HepG2 (cell line): Measurements from ENCODE around the gene NFIC. TPM values are rescaled to one million over a fixed set of nuclear protein-coding genes. Genes with fewer than 3 reads are reported as not detected.

Experiments used
- CAMTA2 ChIP-seq: sonication (generic); formaldehyde crosslinking; IDR thresholded peaks from 2 replicates; pipeline ENCODE4 v1.4.0; 2020; ENCODE audit warnings: mild to moderate bottlenecking, missing genetic modification reagents, borderline replicate concordance
- HMG20A ChIP-seq: IDR thresholded peaks from 2 replicates; pipeline ENCODE4 v1.6.1; 2016; ENCODE audit warnings: borderline replicate concordance
- KDM1A ChIP-seq: IDR thresholded peaks from 2 replicates; pipeline ENCODE4 v1.6.1; 2016; ENCODE audit warnings: missing compliant biosample characterization
- KLF12 ChIP-seq: sonication (generic); formaldehyde crosslinking; IDR thresholded peaks from 2 replicates; pipeline ENCODE4 v1.4.0; 2020; ENCODE audit warnings: missing genetic modification reagents, borderline replicate concordance
- MBNL3 ChIP-seq: fragments of 250-450 bp; sonication (Bioruptor Pico); conservative IDR thresholded peaks from 2 replicates; pipeline ENCODE4 v1.8.0; 2022; ENCODE audit warnings: mild to moderate bottlenecking, inconsistent platforms
- RARA ChIP-seq: IDR thresholded peaks from 2 replicates; pipeline ENCODE4 v1.6.1; 2016; ENCODE audit warnings: missing genetic modification reagents, missing compliant biosample characterization
- RXRA ChIP-seq: sonication (generic); formaldehyde crosslinking; IDR thresholded peaks from 2 replicates; pipeline ENCODE4 v1.5.1; 2020; ENCODE audit warnings: missing genetic modification reagents
- RXRB ChIP-seq: IDR thresholded peaks from 2 replicates; pipeline ENCODE4 v1.6.1; 2016; ENCODE audit warnings: borderline replicate concordance, missing genetic modification reagents, missing compliant biosample characterization
- SAP130 ChIP-seq: IDR thresholded peaks from 2 replicates; pipeline ENCODE4 v1.6.1; 2016; ENCODE audit warnings: low read depth
- ZKSCAN8 ChIP-seq: IDR thresholded peaks from 2 replicates; pipeline ENCODE4 v1.6.1; 2016; ENCODE audit warnings: borderline replicate concordance, missing genetic modification reagents, missing compliant biosample characterization
- ZMYM2 ChIP-seq: sonication (generic); formaldehyde crosslinking; IDR thresholded peaks from 2 replicates; pipeline ENCODE4 v1.8.0; 2022; ENCODE audit warnings: mild to moderate bottlenecking, missing genetic modification reagents
- ZMYM3 ChIP-seq: sonication (generic); formaldehyde crosslinking; IDR thresholded peaks from 2 replicates; pipeline ENCODE4 v1.5.1; 2020; ENCODE audit warnings: mild to moderate bottlenecking, missing genetic modification reagents
- ZNF20 ChIP-seq: sonication (generic); formaldehyde crosslinking; IDR thresholded peaks from 2 replicates; pipeline ENCODE4 v1.4.0; 2020; ENCODE audit warnings: mild to moderate bottlenecking, moderate library complexity, missing genetic modification reagents
- ZNF430 ChIP-seq: sonication (generic); formaldehyde crosslinking; IDR thresholded peaks from 2 replicates; pipeline ENCODE4 v1.9.0; 2021; ENCODE audit warnings: mild to moderate bottlenecking, missing genetic modification reagents
- ZNF607 ChIP-seq: sonication (generic); formaldehyde crosslinking; IDR thresholded peaks from 2 replicates; pipeline ENCODE4 v1.5.1; 2020; ENCODE audit warnings: missing genetic modification reagents, mild to moderate bottlenecking, borderline replicate concordance
- ZNF782 ChIP-seq: sonication (generic); formaldehyde crosslinking; IDR thresholded peaks from 2 replicates; pipeline ENCODE4 v1.4.0; 2020; ENCODE audit warnings: missing genetic modification reagents, mild to moderate bottlenecking, borderline replicate concordance
- polyA plus RNA-seq, 8 experiments: library from polyadenylated mRNA; depleted of rRNA in 3 of 8; stranded (reverse) in 7 of 8; unstranded in 1 of 8; fragments of >200 nt; fragmentation: Illumina TruSeq in 4 of 8; extraction: Trizol in 4 of 8; gene quantifications; 2 replicates each; pipeline versions ENCODE4 v1.2.1 to v1.2.3, GENCODE V29; 2011 to 2016; ENCODE audit warnings: low read depth in 4 of 8, missing spikeins in 1 of 8, mixed read lengths in 1 of 8; ENCODE audit not compliant: insufficient read depth in 1 of 8
- total RNA-seq, 5 experiments: library from RNA; depleted of rRNA; stranded (reverse); fragments of >200 nt; fragmentation: Illumina TruSeq; extraction: Trizol; gene quantifications; 2 replicates each; pipeline ENCODE4 v1.2.3, GENCODE V29; 2016; ENCODE audit warnings: low read depth in 1 of 5
- TF ChIP-seq, protein P1 (sequence below): sonication (generic); formaldehyde crosslinking; IDR thresholded peaks from 2 replicates; pipeline ENCODE4 v1.5.0; 2020; ENCODE audit warnings: missing genetic modification reagents
- TF ChIP-seq, protein P2 (sequence below): sonication (generic); formaldehyde crosslinking; IDR thresholded peaks from 2 replicates; pipeline ENCODE4 v1.9.0; 2022; ENCODE audit warnings: missing genetic modification reagents, mild to moderate bottlenecking, borderline replicate concordance
- TF ChIP-seq, protein P3 (sequence below), 2 experiments: sonication (generic) in 1 of 2; formaldehyde crosslinking in 1 of 2; IDR thresholded peaks; 2 replicates each; pipeline versions ENCODE4 v1.4.0 to v1.6.1; 2018 to 2020; ENCODE audit warnings: missing genetic modification reagents in 2 of 2, borderline replicate concordance in 1 of 2, low read depth in 1 of 2, mild to moderate bottlenecking in 1 of 2, missing biosample characterization in 1 of 2
- TF ChIP-seq, protein P4 (sequence below): sonication (generic); formaldehyde crosslinking; IDR thresholded peaks from 2 replicates; pipeline ENCODE4 v1.5.1; 2020; ENCODE audit warnings: mild to moderate bottlenecking, missing genetic modification reagents, moderate library complexity

NFIC gene
- total and polyA plus RNA-seq, 2 of the 13 experiments (the other 11 are each of a cell fraction or from before 2014, with no cell fraction given) = 1.3 to 2.5 TPM

DNA sequence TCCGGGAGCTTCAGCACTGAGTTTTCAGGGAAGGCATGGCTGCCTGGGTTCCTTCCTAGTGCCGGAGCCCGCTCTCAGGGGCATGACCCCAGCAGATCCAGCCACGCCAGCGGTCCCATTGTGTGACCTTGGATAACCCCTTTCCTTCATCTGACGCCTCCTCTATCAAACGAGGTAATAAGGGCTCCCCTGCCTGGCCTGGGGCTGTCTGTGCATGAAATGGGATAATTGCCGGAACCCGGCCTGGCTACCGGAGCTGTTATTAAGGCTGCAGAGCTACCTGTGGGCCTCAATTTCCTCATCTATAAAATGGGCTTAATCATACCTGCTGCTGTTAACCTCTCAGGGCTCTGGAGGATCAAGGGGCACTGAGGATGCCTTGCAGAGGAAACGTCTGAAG is 18.3 kb upstream of the NFIC start (continued):
- TF ChIP-seq, protein P1, sequence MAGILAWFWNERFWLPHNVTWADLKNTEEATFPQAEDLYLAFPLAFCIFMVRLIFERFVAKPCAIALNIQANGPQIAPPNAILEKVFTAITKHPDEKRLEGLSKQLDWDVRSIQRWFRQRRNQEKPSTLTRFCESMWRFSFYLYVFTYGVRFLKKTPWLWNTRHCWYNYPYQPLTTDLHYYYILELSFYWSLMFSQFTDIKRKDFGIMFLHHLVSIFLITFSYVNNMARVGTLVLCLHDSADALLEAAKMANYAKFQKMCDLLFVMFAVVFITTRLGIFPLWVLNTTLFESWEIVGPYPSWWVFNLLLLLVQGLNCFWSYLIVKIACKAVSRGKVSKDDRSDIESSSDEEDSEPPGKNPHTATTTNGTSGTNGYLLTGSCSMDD (CRISPR knock-in tag) = no peak
- TF ChIP-seq RXRB (CRISPR knock-in tag) (peak; percentile 71), KDM1A (CRISPR knock-in tag) (peak; percentile 68), MBNL3 (CRISPR knock-in tag) (no peak), SAP130 (CRISPR knock-in tag) (peak; percentile 27; the same call in 1 of the 2 replicates), ZNF430 (CRISPR knock-in tag) (peak; percentile 42; the same call in 1 of the 2 replicates), HMG20A (CRISPR knock-in tag) (peak; percentile 28; the same call in 1 of the 2 replicates), ZNF607 (CRISPR knock-in tag) (0 out of 2 replicates have a peak, but pooled peaks have one; percentile 10), RXRA (peak; percentile 60), ZKSCAN8 (CRISPR knock-in tag) (0 out of 2 replicates have a peak, but pooled peaks have one; percentile 1), RARA (CRISPR knock-in tag) (no peak), ZNF20 (CRISPR knock-in tag) (no peak), KLF12 (CRISPR knock-in tag) (no peak), CAMTA2 (CRISPR knock-in tag) (no peak), ZNF782 (no peak), ZMYM3 (CRISPR knock-in tag) (peak; percentile 85), ZMYM2 (CRISPR knock-in tag) (peak; percentile 36; the same call in 1 of the 2 replicates)
- TF ChIP-seq, protein P2, sequence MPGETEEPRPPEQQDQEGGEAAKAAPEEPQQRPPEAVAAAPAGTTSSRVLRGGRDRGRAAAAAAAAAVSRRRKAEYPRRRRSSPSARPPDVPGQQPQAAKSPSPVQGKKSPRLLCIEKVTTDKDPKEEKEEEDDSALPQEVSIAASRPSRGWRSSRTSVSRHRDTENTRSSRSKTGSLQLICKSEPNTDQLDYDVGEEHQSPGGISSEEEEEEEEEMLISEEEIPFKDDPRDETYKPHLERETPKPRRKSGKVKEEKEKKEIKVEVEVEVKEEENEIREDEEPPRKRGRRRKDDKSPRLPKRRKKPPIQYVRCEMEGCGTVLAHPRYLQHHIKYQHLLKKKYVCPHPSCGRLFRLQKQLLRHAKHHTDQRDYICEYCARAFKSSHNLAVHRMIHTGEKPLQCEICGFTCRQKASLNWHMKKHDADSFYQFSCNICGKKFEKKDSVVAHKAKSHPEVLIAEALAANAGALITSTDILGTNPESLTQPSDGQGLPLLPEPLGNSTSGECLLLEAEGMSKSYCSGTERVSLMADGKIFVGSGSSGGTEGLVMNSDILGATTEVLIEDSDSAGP (CRISPR knock-in tag) = peak; percentile 33; the same call in 1 of the 2 replicates
- TF ChIP-seq, protein P3, sequence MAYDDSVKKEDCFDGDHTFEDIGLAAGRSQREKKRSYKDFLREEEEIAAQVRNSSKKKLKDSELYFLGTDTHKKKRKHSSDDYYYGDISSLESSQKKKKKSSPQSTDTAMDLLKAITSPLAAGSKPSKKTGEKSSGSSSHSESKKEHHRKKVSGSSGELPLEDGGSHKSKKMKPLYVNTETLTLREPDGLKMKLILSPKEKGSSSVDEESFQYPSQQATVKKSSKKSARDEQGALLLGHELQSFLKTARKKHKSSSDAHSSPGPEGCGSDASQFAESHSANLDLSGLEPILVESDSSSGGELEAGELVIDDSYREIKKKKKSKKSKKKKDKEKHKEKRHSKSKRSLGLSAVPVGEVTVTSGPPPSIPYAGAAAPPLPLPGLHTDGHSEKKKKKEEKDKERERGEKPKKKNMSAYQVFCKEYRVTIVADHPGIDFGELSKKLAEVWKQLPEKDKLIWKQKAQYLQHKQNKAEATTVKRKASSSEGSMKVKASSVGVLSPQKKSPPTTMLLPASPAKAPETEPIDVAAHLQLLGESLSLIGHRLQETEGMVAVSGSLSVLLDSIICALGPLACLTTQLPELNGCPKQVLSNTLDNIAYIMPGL (CRISPR knock-in tag; IDR thresholded peaks at IDR 0.05; ENCODE audit: borderline replicate concordance in 1 of 2, low read depth in 1 of 2) = no peak
- TF ChIP-seq, protein P4, sequence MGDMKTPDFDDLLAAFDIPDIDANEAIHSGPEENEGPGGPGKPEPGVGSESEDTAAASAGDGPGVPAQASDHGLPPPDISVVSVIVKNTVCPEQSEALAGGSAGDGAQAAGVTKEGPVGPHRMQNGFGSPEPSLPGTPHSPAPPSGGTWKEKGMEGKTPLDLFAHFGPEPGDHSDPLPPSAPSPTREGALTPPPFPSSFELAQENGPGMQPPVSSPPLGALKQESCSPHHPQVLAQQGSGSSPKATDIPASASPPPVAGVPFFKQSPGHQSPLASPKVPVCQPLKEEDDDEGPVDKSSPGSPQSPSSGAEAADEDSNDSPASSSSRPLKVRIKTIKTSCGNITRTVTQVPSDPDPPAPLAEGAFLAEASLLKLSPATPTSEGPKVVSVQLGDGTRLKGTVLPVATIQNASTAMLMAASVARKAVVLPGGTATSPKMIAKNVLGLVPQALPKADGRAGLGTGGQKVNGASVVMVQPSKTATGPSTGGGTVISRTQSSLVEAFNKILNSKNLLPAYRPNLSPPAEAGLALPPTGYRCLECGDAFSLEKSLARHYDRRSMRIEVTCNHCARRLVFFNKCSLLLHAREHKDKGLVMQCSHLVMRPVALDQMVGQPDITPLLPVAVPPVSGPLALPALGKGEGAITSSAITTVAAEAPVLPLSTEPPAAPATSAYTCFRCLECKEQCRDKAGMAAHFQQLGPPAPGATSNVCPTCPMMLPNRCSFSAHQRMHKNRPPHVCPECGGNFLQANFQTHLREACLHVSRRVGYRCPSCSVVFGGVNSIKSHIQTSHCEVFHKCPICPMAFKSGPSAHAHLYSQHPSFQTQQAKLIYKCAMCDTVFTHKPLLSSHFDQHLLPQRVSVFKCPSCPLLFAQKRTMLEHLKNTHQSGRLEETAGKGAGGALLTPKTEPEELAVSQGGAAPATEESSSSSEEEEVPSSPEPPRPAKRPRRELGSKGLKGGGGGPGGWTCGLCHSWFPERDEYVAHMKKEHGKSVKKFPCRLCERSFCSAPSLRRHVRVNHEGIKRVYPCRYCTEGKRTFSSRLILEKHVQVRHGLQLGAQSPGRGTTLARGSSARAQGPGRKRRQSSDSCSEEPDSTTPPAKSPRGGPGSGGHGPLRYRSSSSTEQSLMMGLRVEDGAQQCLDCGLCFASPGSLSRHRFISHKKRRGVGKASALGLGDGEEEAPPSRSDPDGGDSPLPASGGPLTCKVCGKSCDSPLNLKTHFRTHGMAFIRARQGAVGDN (CRISPR knock-in tag) = peak; percentile 43; the same call in 1 of the 2 replicates
